Activated CD4-positive, alpha-beta T cell treated with anti-CD3 and anti-CD28 coated beads, Interleukin-2, amount 10 ng/mL, durations not matched to agents 24 days and 14 days (primary cell): Measurements from ENCODE around the gene SDC3. TPM values are rescaled to one million over a fixed set of nuclear protein-coding genes. Genes with fewer than 3 reads are reported as not detected.

Experiments
- DNase-seq: peaks from one replicate; pipeline ENCODE4 v3.0.0; 2022
- H3K27ac Mint-ChIP-seq: one replicate; pipeline ENCODE4 v1.8.0; 2022; ENCODE audit warnings: mild to moderate bottlenecking, mixed read lengths
- H3K27me3 Mint-ChIP-seq: one replicate; pipeline ENCODE4 v1.8.0; 2022; ENCODE audit warnings: mixed read lengths
- H3K36me3 Mint-ChIP-seq: one replicate; pipeline ENCODE4 v1.8.0; 2022; ENCODE audit warnings: low read depth, mild to moderate bottlenecking, mixed read lengths
- H3K4me1 Mint-ChIP-seq: one replicate; pipeline ENCODE4 v1.8.0; 2021; ENCODE audit warnings: mixed read lengths
- H3K4me3 Mint-ChIP-seq: one replicate; pipeline ENCODE4 v1.8.0; 2022; ENCODE audit warnings: mild to moderate bottlenecking, moderate library complexity, mixed read lengths
- H3K9me3 Mint-ChIP-seq: one replicate; pipeline ENCODE4 v1.8.0; 2021; ENCODE audit warnings: mixed read lengths
- intact Hi-C: fragments of 100-400 bp; cut with micrococcal nuclease; formaldehyde crosslinking; loops from one replicate; pipeline ENCODE4 v1.15.1; 2023
- total RNA-seq: library from RNA; stranded (reverse); gene quantifications from 2 replicates; pipeline ENCODE4 v1.2.3, GENCODE V29; 2022

SDC3 gene
- total RNA-seq, 1 donor from 2014 or later: 0.44 TPM

GRCh38 chr1:30822966-30823581 lies 85.5 kb downstream of the SDC3 start:
- intact Hi-C loops: no loop called here
- no peak overlapping the region for H3K27ac Mint-ChIP-seq
- DNase-seq: no peak
- H3K4me1 Mint-ChIP-seq: peaks cover 10% of the 10 kb centered on the region
- H3K9me3 Mint-ChIP-seq: no peaks in the 10 kb centered on the region
- no peak overlapping the region for H3K4me3 Mint-ChIP-seq
- no peaks in the 10 kb centered on the region for H3K36me3 Mint-ChIP-seq
- peaks cover 65% of the 10 kb centered on the region for H3K27me3 Mint-ChIP-seq

GRCh38 chr1:30822006-30822405 lies 86.6 kb downstream of the SDC3 start:
- peaks cover 10% of the 10 kb centered on the region for H3K4me1 Mint-ChIP-seq
- intact Hi-C loops: no loop called here
- H3K27me3 Mint-ChIP-seq: peaks cover 65% of the 10 kb centered on the region
- H3K36me3 Mint-ChIP-seq: no peaks in the 10 kb centered on the region
- DNase-seq: no peak
- no peak overlapping the region for H3K27ac Mint-ChIP-seq
- no peak overlapping the region for H3K4me3 Mint-ChIP-seq
- no peaks in the 10 kb centered on the region for H3K9me3 Mint-ChIP-seq

DNA sequence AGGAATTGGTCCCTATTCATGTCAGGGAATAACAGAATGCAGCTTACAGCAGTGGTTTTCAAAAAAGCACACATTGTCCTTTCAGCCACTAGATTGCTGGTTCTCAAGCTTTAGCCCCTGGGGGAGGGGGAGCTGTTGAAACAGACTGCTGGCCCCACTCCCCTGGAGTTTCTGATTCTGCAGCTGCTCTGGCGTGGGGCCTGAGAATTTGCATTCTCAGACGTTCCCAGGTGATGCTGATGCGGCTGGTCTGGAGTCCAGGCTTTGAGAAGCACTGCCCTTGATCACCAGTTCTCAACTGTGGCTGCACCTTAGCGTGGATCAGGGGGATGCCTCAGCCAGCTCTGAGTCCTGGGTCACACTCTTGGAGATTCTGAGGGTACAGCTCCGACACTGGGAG lies 88.3 kb downstream of the SDC3 start:
- intact Hi-C loops: no loop called here
- no peak for DNase-seq

More for the DNA sequence above, 88.3 kb downstream of the SDC3 start:
- H3K27ac Mint-ChIP-seq: no peak overlapping the region
- H3K4me1 Mint-ChIP-seq: peaks cover 10% of the 10 kb centered on the region
- H3K36me3 Mint-ChIP-seq: no peaks in the 10 kb centered on the region
- H3K9me3 Mint-ChIP-seq: no peaks in the 10 kb centered on the region
- H3K27me3 Mint-ChIP-seq: peaks cover 59% of the 10 kb centered on the region
- H3K4me3 Mint-ChIP-seq: no peak overlapping the region

Other genes with a start within 250 kb of the SDC3 start
- 0.50 and 0.54 TPM in 2 replicates for gene MATN1, start 185.2 kb downstream of the SDC3 start, total RNA-seq
- 178 and 179 TPM in 2 replicates for gene LAPTM5, start 151.0 kb downstream of the SDC3 start, total RNA-seq
- gene PUM1, start 157.0 kb upstream of the SDC3 start, total RNA-seq: 122 and 132 TPM in 2 replicates